ENCODE data around the gene SPIRE1.
A peak's percentile ranks its signal among the peaks of the same experiment; 100 is the strongest.
"Not testable (repeated sequence)": the region's sequence is repeated elsewhere in the genome, so short reads cannot be mapped to it uniquely, and the experiment has no call there.

Gene SPIRE1

DNA sequence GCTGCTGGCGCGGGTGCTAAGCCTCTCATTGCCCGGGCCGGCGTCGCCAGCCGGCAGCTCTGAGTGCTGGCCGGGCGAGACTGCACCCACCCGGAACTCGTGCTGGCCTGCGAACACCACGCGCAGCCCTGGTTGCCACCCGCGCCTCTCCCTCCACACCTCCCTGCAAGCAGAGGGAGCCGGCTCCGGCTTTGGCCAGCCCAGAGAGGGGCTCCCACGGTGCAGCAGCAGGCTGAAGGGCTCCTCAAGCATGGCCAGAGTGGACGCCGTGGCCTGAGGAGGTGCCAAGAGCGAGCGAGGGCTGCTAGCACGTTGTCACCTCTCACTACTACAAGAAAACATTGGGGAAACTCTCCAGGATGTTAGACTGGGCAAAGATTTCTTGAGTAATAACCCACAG lies 98.6 kb downstream of the SPIRE1 start:
- no peak for ATAC-seq
- H3K36me3 Mint-ChIP-seq: no peaks in the 10 kb centered on the region
- no peak overlapping the region for H3K27ac Mint-ChIP-seq
- no peak for DNase-seq (ENCODE audit: low spot score in 2 of 2)
- no peak overlapping the region for H3K4me3 Mint-ChIP-seq
- H3K4me1 Mint-ChIP-seq: no peaks in the 10 kb centered on the region
- H3K9me3 Mint-ChIP-seq: peaks cover 4% of the 10 kb centered on the region

DNA sequence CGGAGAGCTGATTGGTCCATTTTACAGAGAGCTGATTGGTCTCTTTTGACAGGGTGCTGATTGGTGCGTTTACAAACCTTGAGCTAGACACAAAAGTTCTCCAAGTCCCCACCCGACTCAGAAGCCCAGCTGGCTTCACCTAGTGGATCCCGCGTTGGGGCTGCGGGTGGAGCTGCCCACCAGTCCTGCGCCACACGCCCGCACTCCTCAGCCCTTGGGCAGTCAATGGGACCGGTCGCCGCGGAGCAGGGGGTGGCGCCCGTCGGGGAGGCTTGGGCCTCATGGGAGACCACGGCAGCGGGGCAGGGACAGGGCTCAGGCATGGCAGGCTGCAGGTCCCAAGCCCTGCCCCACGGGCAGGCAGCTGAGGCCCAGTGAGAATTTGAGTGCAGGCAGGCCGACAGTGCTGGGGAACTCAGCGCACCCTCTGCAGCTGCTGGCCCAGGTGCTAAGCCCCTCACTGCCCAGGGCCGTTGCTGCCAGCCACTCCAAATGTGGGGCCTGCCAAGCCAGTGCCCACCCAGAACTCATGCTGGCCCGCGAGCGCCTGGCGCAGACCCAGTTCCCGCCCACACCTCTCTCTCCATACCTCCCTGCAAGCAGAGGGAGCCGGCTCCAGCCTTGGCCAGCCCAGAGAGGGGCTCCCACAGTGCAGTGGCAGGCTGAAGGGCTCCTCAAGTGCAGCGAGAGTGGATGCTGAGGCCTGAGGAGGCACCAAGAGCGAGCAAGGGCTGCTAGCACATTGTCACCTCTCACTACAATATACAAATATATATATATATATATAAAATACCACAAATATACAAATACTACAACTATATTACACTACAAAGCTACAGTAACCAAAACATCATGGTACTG lies 100.7 kb downstream of the SPIRE1 start:
- Mint-ChIP-seq H3K27ac (no peak overlapping the region), H3K36me3 (no peaks in the 10 kb centered on the region), H3K9me3 (peaks cover 4% of the 10 kb centered on the region), H3K4me1 (no peaks in the 10 kb centered on the region), H3K4me3 (no peak overlapping the region)
- ATAC-seq (no peak), DNase-seq (ENCODE audit: low spot score in 2 of 2) (no peak)

DNA sequence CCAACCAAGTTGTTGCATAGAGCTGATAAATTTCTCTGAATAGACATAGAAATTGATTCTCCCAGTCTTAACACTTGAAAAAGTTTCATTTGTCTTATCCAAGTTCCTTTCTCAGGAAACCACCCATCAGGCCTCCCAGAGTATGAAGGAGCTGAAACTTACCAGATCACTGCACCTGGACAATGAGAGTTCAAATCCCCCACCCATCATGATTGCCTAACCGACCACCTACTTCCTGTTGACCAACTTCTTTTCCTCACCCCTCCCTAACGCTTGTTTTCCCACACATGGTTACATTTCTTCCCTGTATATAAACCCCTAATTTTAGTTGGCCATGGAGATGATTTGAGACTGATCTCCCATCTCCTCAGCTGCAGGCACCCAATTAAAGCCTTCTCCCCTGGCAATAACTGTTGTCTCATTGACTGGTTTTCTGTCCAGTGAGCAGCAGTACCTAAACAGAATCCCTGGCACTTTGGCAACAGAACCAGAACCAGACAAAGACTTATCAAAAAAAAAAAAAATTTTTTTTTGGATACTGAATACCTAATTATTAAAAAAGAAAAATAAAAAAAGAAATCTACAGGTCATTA lies 103.0 kb downstream of the SPIRE1 start:
- Mint-ChIP-seq H3K27ac (no peak overlapping the region), H3K9me3 (peaks cover 4% of the 10 kb centered on the region), H3K4me3 (no peak overlapping the region), H3K4me1 (no peaks in the 10 kb centered on the region), H3K36me3 (no peaks in the 10 kb centered on the region)
- no peak for ATAC-seq
- no peak for DNase-seq (ENCODE audit: low spot score in 2 of 2)

DNA sequence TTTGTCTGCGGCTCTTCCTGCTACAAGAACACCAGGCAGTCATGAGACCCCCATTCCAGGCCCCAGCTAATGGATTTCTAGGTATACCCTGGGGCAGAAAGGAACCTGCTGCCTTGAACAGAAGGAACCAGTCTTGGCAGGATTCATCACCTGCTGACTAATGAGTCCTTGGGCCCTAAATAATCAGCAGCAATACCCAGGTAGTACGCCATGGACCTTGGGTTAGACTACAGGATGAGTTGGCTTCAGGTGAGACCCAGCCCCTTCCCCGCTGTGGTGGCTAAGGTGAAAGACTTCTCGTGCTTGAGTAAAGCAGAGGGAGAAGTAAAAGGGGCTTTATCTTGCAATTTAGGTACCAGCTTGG lies 105.0 kb downstream of the SPIRE1 start:
- Mint-ChIP-seq H3K4me3 (no peak overlapping the region), H3K27ac (no peak overlapping the region), H3K9me3 (peaks cover 4% of the 10 kb centered on the region), H3K4me1 (no peaks in the 10 kb centered on the region), H3K36me3 (no peaks in the 10 kb centered on the region)
- DNase-seq (ENCODE audit: low spot score in 2 of 2) (no peak), ATAC-seq (no peak)

DNA sequence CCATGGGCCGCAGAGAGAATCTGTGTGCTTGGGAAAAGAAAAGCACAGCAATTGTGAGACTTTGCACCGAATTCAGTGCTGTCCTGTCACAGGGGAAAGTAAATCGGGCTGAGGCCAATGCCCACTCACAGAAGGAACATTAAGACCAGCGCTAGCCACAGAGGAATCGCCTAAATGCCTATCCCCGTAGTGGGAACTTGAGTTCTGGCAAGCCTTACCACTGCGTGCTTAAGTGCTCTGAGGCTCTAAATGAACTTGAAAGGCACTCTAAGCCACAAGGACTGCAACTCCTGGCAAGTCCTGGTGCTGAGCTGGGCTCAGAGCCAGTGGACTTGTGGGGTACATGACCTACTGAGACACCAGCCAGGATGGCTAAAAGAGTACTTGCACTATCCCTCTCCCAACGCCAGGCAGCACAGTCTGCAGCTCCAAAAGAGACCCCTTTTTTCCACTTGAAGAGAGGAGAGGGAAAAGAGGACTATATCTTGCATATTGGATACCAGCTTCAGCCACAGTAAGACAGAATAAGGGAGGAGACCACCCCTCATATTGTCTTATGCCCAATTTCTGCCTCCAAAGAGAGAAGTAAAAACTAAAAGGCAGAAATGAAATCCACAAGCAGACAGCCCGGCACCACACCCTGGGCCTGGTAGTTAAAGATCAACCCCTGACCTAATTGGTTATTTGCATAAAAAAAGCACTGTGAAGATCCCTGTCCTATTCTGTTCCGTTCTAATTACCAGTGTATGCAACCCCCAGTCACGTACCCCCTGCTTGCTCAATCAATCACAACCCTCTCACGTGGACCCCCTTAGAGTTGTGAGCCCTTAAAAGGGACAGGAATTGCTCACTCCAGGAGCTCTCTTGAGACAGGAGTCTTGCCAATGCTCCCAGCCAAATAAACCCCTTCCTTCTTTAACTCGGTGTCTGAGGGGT lies 105.7 kb downstream of the SPIRE1 start:
- not testable (repeated sequence) for H3K4me1 Mint-ChIP-seq; H3K4me3 Mint-ChIP-seq; DNase-seq (ENCODE audit: low spot score in 2 of 2); H3K27ac Mint-ChIP-seq; H3K36me3 Mint-ChIP-seq; ATAC-seq; H3K9me3 Mint-ChIP-seq

DNA sequence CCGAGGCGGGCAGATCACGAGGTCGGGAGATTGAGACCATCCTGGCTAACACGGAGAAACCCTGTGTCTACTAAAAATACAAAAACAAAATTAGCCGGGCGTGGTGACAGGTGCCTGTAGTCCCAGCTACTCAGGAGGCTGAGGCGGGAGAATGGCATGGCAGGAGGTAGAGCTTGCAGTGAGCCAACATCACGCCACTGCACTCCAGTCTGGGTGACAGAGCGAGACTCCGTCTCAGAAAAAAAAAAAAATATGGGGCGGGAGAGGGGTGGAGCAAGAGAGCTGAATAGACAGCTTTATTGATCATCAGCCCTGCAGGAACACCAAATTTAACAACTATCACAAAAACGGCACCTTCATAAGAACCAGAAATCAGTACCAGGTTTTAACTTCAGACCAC lies 106.4 kb downstream of the SPIRE1 start:
- H3K4me1 Mint-ChIP-seq; ATAC-seq; H3K9me3 Mint-ChIP-seq; DNase-seq (ENCODE audit: low spot score in 2 of 2); H3K36me3 Mint-ChIP-seq; H3K27ac Mint-ChIP-seq; H3K4me3 Mint-ChIP-seq: not testable (repeated sequence)

DNA sequence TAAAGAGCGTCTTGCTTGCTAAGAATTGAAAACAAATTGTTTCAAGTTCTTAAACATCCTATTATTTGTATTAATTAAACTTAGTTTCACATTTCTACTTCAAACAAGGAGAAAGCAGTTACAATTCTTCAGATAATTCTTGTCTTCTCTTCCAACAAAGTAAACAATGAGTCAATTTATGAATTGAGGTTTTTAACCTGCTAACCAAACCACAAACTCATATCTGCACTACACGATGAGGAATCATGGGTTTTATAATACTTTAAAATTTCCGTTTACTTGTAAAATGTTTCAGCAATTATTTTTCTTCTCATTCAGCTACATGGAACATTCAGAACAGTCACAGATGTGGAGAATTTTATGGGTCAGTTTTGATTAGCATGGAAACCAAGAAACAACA lies 114.2 kb downstream of the SPIRE1 start:
- no peak for DNase-seq (ENCODE audit: low spot score in 2 of 2)
- H3K9me3 Mint-ChIP-seq: peaks cover 8% of the 10 kb centered on the region
- ATAC-seq: peak; percentile 42
- H3K4me1 Mint-ChIP-seq: no peaks in the 10 kb centered on the region
- H3K36me3 Mint-ChIP-seq: no peaks in the 10 kb centered on the region
- no peak overlapping the region for H3K27ac Mint-ChIP-seq
- no peak overlapping the region for H3K4me3 Mint-ChIP-seq

DNA sequence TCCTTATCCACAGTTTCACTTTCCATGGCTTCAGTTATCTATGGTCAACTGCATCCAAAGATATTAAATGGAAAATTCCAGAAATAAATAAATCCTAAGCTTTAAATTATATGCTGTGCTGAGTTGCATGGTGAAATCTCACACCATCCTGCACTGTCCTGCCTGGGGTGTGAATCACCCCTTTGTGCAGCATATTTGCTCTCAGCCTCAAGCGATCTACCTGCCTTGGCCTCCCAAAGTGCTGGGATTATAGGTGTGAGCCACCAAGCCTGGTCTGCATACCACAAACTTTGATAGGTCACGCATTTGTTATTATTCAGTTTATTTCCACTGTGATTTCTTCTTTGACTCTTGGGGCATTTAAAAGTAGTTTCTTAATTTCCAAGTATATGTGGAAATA lies 117.2 kb downstream of the SPIRE1 start:
- Mint-ChIP-seq H3K27ac (no peak overlapping the region), H3K9me3 (peaks cover 8% of the 10 kb centered on the region), H3K36me3 (no peaks in the 10 kb centered on the region), H3K4me1 (no peaks in the 10 kb centered on the region), H3K4me3 (no peak overlapping the region)
- ATAC-seq: no peak
- DNase-seq (ENCODE audit: low spot score in 2 of 2): no peak

DNA sequence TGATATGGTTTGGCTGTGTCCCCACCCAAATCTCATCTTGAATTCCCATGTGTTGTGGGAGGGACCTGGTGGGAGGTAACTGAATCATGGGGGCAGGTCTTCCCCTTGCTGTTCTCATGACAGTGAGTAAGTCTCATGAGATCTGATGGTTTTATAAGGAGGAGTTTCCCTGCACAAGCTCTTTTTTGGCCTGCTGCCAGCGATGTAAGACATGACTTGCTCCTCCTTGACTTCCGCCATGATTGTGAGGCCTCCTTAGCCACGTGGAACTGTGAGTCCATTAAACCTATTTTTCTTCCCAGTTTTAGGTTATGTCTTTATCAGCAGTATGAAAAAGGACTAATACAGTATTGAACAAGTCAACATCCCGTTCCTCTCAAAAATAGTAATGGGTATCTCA lies 118.7 kb downstream of the SPIRE1 start:
- H3K4me1 Mint-ChIP-seq; H3K27ac Mint-ChIP-seq; ATAC-seq; DNase-seq (ENCODE audit: low spot score in 2 of 2); H3K36me3 Mint-ChIP-seq; H3K4me3 Mint-ChIP-seq; H3K9me3 Mint-ChIP-seq: not testable (repeated sequence)

DNA sequence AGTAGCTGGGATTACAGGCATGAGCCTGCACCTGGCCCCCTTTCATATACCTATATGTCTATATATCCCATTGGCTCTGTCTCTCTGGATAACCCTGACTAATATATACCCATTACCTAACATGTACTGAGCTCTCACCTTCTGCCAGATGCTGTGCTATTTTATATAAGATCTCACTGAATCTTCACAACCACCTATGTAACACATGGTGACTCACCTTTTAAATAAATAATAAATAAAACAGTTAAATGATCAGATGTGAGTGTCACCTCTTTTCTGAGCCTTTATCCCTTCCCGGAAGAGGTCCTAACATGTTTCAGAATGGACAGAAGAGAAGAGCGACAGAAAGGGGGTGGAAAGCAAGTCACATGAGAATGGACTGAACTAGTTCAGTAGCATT lies 123.1 kb downstream of the SPIRE1 start:
- H3K27ac Mint-ChIP-seq: no peak overlapping the region
- H3K36me3 Mint-ChIP-seq: no peaks in the 10 kb centered on the region
- no peak for DNase-seq (ENCODE audit: low spot score in 2 of 2)

DNA sequence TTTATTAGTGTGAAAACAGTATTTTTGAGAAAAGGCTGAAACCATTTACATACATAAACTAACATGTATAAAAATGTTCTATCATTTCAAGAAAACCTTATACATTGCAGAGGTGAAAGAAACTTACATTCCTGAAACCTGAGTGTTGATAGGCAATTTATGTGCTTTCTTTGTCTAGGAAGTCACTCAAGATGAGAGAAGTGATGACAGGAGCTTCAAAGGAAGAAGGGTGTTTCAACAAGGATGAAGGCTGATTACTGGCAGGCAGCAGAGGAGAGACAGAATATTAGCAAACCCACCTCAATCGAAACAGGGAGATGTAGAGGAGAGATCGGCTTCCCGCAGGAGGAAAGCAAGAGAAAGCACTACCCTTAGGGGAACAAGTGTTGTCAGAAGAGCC lies 125.2 kb downstream of the SPIRE1 start:
- no peaks in the 10 kb centered on the region for H3K4me1 Mint-ChIP-seq
- DNase-seq (ENCODE audit: low spot score in 2 of 2): no peak
- no peak overlapping the region for H3K4me3 Mint-ChIP-seq
- ATAC-seq: no peak
- H3K36me3 Mint-ChIP-seq: no peaks in the 10 kb centered on the region
- no peaks in the 10 kb centered on the region for H3K9me3 Mint-ChIP-seq
- no peak overlapping the region for H3K27ac Mint-ChIP-seq

More for the DNA sequence above, 123.1 kb downstream of the SPIRE1 start:
- ATAC-seq: no peak
- Mint-ChIP-seq H3K9me3 (no peaks in the 10 kb centered on the region), H3K4me3 (no peak overlapping the region), H3K4me1 (no peaks in the 10 kb centered on the region)

DNA sequence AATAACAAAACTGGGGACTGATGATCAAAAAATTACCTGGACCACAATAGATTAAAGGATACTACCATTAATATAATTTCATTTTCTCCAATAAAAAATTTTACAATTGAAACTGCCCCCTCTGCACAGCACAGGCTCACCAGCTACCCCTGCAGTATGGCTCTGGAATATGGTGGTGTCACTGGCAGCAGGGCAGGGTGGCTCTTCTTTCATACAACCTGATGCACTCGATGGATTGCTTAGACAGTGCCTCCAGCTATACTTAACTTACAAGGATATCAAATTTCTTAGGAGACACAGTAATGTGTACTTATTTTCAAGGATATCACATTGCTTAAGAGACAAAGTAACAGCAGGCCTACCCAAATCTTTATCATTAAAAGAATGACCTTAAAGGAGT lies 126.2 kb downstream of the SPIRE1 start:
- Mint-ChIP-seq H3K27ac (no peak overlapping the region), H3K4me1 (no peaks in the 10 kb centered on the region), H3K36me3 (no peaks in the 10 kb centered on the region), H3K9me3 (no peaks in the 10 kb centered on the region), H3K4me3 (no peak overlapping the region)
- DNase-seq (ENCODE audit: low spot score in 2 of 2) (no peak), ATAC-seq (no peak)

DNA sequence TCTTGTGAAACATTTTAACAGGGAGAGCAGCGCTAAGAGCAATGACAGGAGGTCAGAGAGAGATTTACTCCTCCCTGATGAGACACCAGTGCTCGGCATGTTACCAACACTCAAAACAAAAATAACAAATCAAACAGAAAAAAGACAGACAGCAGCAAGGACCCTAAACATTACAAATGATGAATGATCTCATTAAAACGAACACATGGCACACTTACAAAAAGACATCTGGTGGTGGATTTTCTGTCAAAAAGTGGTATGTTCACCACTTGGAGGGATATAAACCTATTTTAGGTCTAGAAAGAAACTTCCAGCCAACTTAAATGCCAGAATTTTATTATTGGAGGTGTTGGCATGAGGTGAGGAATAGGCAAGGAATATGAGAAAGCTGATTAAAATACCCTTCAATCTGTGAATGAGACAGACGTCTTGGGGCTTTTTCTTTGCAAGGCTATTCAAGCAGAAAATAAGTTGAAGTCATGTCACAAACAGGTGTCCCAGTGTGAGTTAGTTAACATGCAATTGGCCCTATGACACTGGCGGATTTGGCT lies 137.4 kb downstream of the SPIRE1 start:
- DNase-seq (ENCODE audit: low spot score in 2 of 2) (no peak), ATAC-seq (no peak)
- no peaks in the 10 kb centered on the region for H3K9me3 Mint-ChIP-seq
- no peaks in the 10 kb centered on the region for H3K4me1 Mint-ChIP-seq
- no peak overlapping the region for H3K27ac Mint-ChIP-seq
- no peaks in the 10 kb centered on the region for H3K36me3 Mint-ChIP-seq
- no peak overlapping the region for H3K4me3 Mint-ChIP-seq

DNA sequence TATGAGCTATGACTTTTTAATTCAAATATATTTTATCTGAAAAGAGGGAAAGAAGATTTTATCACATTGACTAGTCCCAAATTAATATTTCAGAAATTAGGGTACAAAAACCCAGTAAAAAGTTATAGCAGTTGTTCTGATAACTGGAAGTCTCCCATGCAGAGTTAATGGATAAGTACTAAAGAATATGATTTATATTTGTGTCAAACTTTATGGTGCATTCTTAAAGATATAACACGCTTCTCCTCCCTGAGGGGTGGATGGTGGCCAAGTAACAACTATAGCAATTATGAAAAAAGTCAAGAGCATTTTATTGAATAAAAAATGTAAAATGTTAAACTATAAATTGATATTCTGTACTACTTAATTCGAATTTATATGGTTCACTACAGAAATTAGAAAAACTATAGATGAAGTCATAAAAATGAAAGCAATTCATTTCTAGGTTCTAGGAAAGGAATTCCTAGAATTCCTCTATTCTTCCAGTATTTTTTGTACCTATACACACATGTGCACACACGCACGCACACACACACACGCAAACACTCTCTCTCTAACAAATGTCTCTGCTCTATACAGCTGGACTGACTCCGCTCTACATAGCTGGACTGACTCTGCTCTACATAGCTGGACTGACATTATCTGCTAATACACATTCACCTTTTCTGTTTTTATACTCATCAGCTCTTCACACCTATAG lies 138.9 kb downstream of the SPIRE1 start:
- DNase-seq (ENCODE audit: low spot score in 2 of 2) (no peak), ATAC-seq (no peak)
- Mint-ChIP-seq H3K27ac (no peak overlapping the region), H3K36me3 (no peaks in the 10 kb centered on the region), H3K4me1 (no peaks in the 10 kb centered on the region), H3K9me3 (no peaks in the 10 kb centered on the region), H3K4me3 (no peak overlapping the region)

DNA sequence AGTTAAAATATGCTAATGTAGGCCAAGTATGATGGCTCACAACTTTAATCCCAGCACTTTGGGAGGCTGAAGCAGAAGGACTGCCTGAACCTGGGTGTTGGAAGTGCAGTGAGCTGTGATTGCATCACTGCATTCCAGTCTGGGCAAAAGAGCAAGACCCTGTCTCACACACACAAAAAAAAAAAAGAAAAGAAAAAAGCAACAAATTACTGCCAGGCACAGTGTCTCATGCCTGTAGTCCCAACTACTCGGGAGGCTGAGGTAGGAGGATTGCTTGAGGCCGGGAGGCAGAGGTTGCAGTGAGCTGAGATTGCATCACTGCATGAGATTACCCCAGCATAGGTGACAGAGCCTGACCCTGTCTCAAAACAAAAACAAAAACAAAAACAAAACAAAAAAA lies 139.6 kb downstream of the SPIRE1 start:
- no peak for ATAC-seq
- Mint-ChIP-seq H3K36me3 (no peaks in the 10 kb centered on the region), H3K4me1 (no peaks in the 10 kb centered on the region), H3K27ac (no peak overlapping the region), H3K9me3 (no peaks in the 10 kb centered on the region), H3K4me3 (no peak overlapping the region)
- no peak for DNase-seq (ENCODE audit: low spot score in 2 of 2)
